HK-2 (cell line): ENCODE results near the gene ABCA2.
"Not testable (repeated sequence)": the region's sequence is repeated elsewhere in the genome, so short reads cannot be mapped to it uniquely, and the experiment has no call there.

Experiments
- DNase-seq: peaks from one replicate; pipeline ENCODE4 v3.0.0-alpha.2; 2018; ENCODE audit not compliant: unreplicated experiment

ABCA2 gene

GRCh38 chr9:137046088-137046787 lies 18.2 kb upstream of the ABCA2 start, which contains the start of gene NPDC1:
Gene NPDC1 (minus strand): TSS chr9:137046177. CDS start chr9:137045989, 188 bp downstream.
- DNase-seq: peak; percentile 90

GRCh38 chr9:137045294-137046087 lies 17.5 kb upstream of the ABCA2 start:
- DNase-seq: peak; percentile 60

GRCh38 chr9:137044502-137045177 lies 16.6 kb upstream of the ABCA2 start:
- peak; percentile 40 for DNase-seq

- DNase-seq: no peak
These were observed 16.0 kb upstream of the ABCA2 start for GRCh38 chr9:137044037-137044436.

- DNase-seq: no peak
These were observed 15.0 kb upstream of the ABCA2 start for GRCh38 chr9:137042751-137043727.

GRCh38 chr9:137041124-137041523 lies 13.1 kb upstream of the ABCA2 start:
- DNase-seq: no peak

- DNase-seq: no peak
These were observed 12.5 kb upstream of the ABCA2 start for GRCh38 chr9:137040568-137040967.

GRCh38 chr9:137039611-137040366 lies 11.8 kb upstream of the ABCA2 start:
- DNase-seq: no peak

- DNase-seq: no peak
These were observed 10.9 kb upstream of the ABCA2 start for GRCh38 chr9:137038916-137039315.

- no peak for DNase-seq
These were observed 9.4 kb upstream of the ABCA2 start for GRCh38 chr9:137037483-137037882.

- no peak for DNase-seq
These were observed 9.0 kb upstream of the ABCA2 start for GRCh38 chr9:137037035-137037434.

- no peak for DNase-seq
These were observed 7.9 kb upstream of the ABCA2 start for GRCh38 chr9:137035937-137036336.

GRCh38 chr9:137035507-137035834 lies 7.4 kb upstream of the ABCA2 start:
- DNase-seq: no peak

GRCh38 chr9:137034709-137035506 lies 6.9 kb upstream of the ABCA2 start:
- peak; percentile 84 for DNase-seq

- DNase-seq: no peak
These were observed 6.1 kb upstream of the ABCA2 start for GRCh38 chr9:137034039-137034708.

- DNase-seq: not testable (repeated sequence)
These were observed 5.4 kb upstream of the ABCA2 start for GRCh38 chr9:137033481-137033880.

GRCh38 chr9:137032858-137033257 lies 4.8 kb upstream of the ABCA2 start:
- DNase-seq: no peak

- DNase-seq: no peak
These were observed 4.0 kb upstream of the ABCA2 start, which contains the start of gene FUT7 for GRCh38 chr9:137031904-137032640. Gene FUT7 (minus strand): TSS chr9:137032088. CDS start chr9:137031991, 97 bp downstream.
